GM23248 (cell line): ENCODE data around the gene ABHD4. TPM values are rescaled to one million over a fixed set of nuclear protein-coding genes. Genes with fewer than 3 reads are reported as not detected.

Experiments used
- DNase-seq: peaks from one replicate; pipeline ENCODE4 v3.0.0-alpha.2; 2015
- H2AFZ ChIP-seq: fragments of 200-600 bp; sonication (generic); 2 replicates; pipeline ENCODE4 v1.6.1; 2016; ENCODE audit warnings: antibody characterized with exemption
- H3F3A ChIP-seq: fragments of 200-600 bp; sonication (generic); 2 replicates; pipeline ENCODE4 v1.6.1; 2016; ENCODE audit warnings: mild to moderate bottlenecking, antibody characterized with exemption, mixed run types; ENCODE audit not compliant: insufficient read depth
- H3K27ac ChIP-seq: fragments of 200-600 bp; sonication (generic); 2 replicates; pipeline ENCODE4 v1.5.1; 2016; ENCODE audit warnings: mild to moderate bottlenecking
- H3K27me3 ChIP-seq: fragments of 200-600 bp; sonication (generic); replicated peaks from 2 replicates; pipeline ENCODE4 v1.6.1; 2016; ENCODE audit warnings: mild to moderate bottlenecking; ENCODE audit not compliant: insufficient read depth
- H3K36me3 ChIP-seq: fragments of 200-600 bp; sonication (generic); 2 replicates; pipeline ENCODE4 v1.6.1; 2016; ENCODE audit warnings: low read depth, mild to moderate bottlenecking
- H3K4me1 ChIP-seq: fragments of 200-600 bp; sonication (generic); 2 replicates; pipeline ENCODE4 v1.6.1; 2016; ENCODE audit warnings: mild to moderate bottlenecking; ENCODE audit not compliant: insufficient read depth
- H3K4me2 ChIP-seq: fragments of 200-600 bp; sonication (generic); one replicate; pipeline ENCODE4 v1.6.1; 2016; ENCODE audit warnings: mild to moderate bottlenecking; ENCODE audit not compliant: unreplicated experiment
- H3K4me3 ChIP-seq: fragments of 200-600 bp; sonication (generic); 2 replicates; pipeline ENCODE4 v1.5.1; 2016; ENCODE audit warnings: mild to moderate bottlenecking
- H3K79me2 ChIP-seq: fragments of 200-600 bp; sonication (generic); 2 replicates; pipeline ENCODE4 v1.6.1; 2016; ENCODE audit warnings: mild to moderate bottlenecking; ENCODE audit not compliant: insufficient read depth
- H3K9ac ChIP-seq: fragments of 200-600 bp; sonication (generic); 2 replicates; pipeline ENCODE4 v1.6.1; 2016; ENCODE audit warnings: mild to moderate bottlenecking
- H3K9me2 ChIP-seq: fragments of 200-600 bp; sonication (generic); 2 replicates; pipeline ENCODE4 v1.6.1; 2016; ENCODE audit warnings: mixed run types, mild to moderate bottlenecking, moderate library complexity; ENCODE audit not compliant: insufficient read depth
- H3K9me3 ChIP-seq: fragments of 200-600 bp; sonication (generic); one replicate; pipeline ENCODE4 v1.6.1; 2017; ENCODE audit warnings: low read depth
- H4K20me1 ChIP-seq: fragments of 200-600 bp; sonication (generic); 2 replicates; pipeline ENCODE4 v1.6.0; 2016; ENCODE audit not compliant: insufficient read depth
- EZH2 ChIP-seq: fragments of 200-600 bp; sonication (generic); IDR thresholded peaks from 2 replicates; pipeline ENCODE4 v1.6.1; 2018; ENCODE audit warnings: antibody characterized with exemption, mild to moderate bottlenecking; ENCODE audit not compliant: insufficient read depth, poor library complexity, severe bottlenecking
- EZH2phosphoT487 ChIP-seq: fragments of 200-600 bp; sonication (generic); IDR thresholded peaks from 2 replicates; pipeline ENCODE4 v1.6.1; 2018; ENCODE audit warnings: antibody characterized with exemption, moderate library complexity, mild to moderate bottlenecking, low read depth; ENCODE audit not compliant: insufficient read depth
- WGBS, 2 experiments: methylation state at CpG; one replicate each; pipeline ENCODE4 v1.1.6; 2015 to 2017; ENCODE audit warnings: low lambda C conversion rate in 2 of 2, low coverage in 1 of 2; ENCODE audit errors: missing lambda C conversion rate in 2 of 2; 5-methylcytosine and 5-hydroxymethylcytosine counted together
- in situ Hi-C: fragments of 300-500 bp; cut with MboI; formaldehyde crosslinking; loops from 2 replicates; pipeline ENCODE4 v1.15.0; 2020
- polyA plus RNA-seq: library from polyadenylated mRNA; unstranded; fragments of >200 nt; fragmentation: Nextera tagmentation; extraction: Ambion mirVana; gene quantifications from 2 replicates; pipeline ENCODE4 v1.2.1, GENCODE V29; 2016
- total RNA-seq: library from RNA; depleted of rRNA; stranded (reverse); fragments of >200 nt; shearing (Covaris generic); gene quantifications from 2 replicates; pipeline ENCODE4 v1.2.3, GENCODE V29; 2014

The ABHD4 gene
- total and polyA plus RNA-seq, 2 experiments from 2014 or later, result 16.8 to 26.5 TPM

GRCh38 chr14:22644305-22644635 is 46.2 kb downstream of the ABHD4 start, which contains the start of gene OR6J1:
TSS of gene OR6J1 (minus strand) at chr14:22644352. CDS start at chr14:22634811, 9,541 bp downstream.
- no peaks in the 10 kb centered on the region for H3K9me3 ChIP-seq
- 75 to 95% methylated on average over 1 of the region's 1 CpG for WGBS, 2 experiments

DNA sequence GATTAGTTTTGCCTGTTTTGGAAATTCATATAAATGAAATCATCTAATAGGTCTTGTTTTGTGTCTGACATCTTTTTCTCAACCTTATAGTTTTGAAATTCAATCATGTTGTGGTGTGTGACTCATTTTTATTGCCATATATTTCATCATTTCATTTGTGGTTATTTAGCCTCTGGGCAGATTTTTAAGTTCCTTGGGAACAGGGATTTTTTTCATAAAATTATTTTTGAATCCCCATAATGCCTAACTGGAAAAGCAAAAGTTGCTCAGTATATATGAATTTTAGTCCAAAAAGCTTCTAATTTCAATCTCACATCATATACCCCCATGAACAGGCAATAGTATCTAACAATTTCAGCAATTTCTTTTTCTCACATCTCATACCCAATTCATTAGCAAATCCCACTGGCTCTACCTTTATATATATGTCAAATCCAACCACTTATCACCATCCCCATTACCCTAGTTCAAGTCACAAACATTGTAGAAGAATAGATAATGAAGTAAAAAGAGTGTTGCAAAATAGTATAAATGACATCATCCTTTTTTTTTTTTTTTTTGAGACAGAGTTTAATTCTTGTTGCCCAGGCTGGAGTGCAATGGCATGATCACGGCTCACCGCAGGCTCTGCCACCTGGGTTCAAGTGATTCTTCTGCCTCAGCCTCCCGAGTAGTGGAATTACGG is 48.6 kb downstream of the ABHD4 start:
- no peaks in the 10 kb centered on the region for H3K27me3 ChIP-seq
- H3K9ac ChIP-seq, result peak overlapping the region; percentile 84
- peak overlapping the region; percentile 78 for H3K4me2 ChIP-seq
- no peaks in the 10 kb centered on the region for H4K20me1 ChIP-seq
- H3K4me1 ChIP-seq, result peaks cover 26% of the 10 kb centered on the region
- peak overlapping the region; percentile 38; the same call in 1 of the 2 replicates for H3K4me3 ChIP-seq
- no peaks in the 10 kb centered on the region for H3K79me2 ChIP-seq
- H3K9me3 ChIP-seq, result no peaks in the 10 kb centered on the region
- 75 to 79% methylated on average over 4 of the region's 4 CpGs for WGBS, 2 experiments
- TF ChIP-seq EZH2phosphoT487 (0 out of 2 replicates have a peak, but pooled peaks have one; percentile 63), EZH2 (no peak)
- H3K36me3 ChIP-seq, result no peaks in the 10 kb centered on the region
- peak; percentile 83 for DNase-seq
- peak overlapping the region; percentile 99 for H3K27ac ChIP-seq
- no peak overlapping the region for H2AFZ ChIP-seq
- in situ Hi-C loops, result no loop called here
- H3F3A ChIP-seq, result peaks cover 9% of the 10 kb centered on the region
- no peaks in the 10 kb centered on the region for H3K9me2 ChIP-seq

More at GRCh38 chr14:22644305-22644635, 46.2 kb downstream of the ABHD4 start, which contains the start of gene OR6J1:
- Histone ChIP-seq H3K36me3 (no peaks in the 10 kb centered on the region), H3K4me2 (no peak within 1 kb of the TSS), H2AFZ (no peak within 1 kb of the TSS), H3F3A (peaks cover 9% of the 10 kb centered on the region), H3K9me2 (no peaks in the 10 kb centered on the region), H3K4me1 (peaks cover 26% of the 10 kb centered on the region), H3K9ac (no peak within 1 kb of the TSS), H3K79me2 (no peaks in the 10 kb centered on the region), H3K4me3 (no peak within 1 kb of the TSS), H3K27ac (no peak within 1 kb of the TSS), H4K20me1 (no peaks in the 10 kb centered on the region), H3K27me3 (no peaks in the 10 kb centered on the region)
- no peak for TF ChIP-seq EZH2phosphoT487
- in situ Hi-C loops, result no loop called here
- DNase-seq, result no peak

DNA sequence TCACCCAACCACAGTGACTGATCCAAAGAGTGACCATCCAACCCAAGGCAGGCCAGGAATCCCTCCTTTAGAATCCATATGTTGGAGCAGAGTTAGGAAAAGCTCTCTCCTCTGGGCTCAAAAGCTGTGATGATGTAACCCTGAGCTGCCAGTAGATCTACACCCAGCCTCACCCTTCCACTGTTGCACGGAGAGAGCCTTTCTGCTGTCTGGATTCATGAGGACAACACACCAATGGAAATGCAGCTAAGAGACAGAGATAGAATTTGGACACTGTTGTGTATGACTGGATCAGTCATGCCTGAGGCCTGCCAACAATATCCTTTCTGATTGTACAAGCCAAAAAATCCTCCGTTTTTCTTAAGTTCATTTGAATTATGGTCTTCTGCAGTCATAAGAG is 50.4 kb downstream of the ABHD4 start:
- 9 to 15% methylated on average over 2 of the region's 2 CpGs for WGBS, 2 experiments
- H3K4me2 ChIP-seq, result no peak overlapping the region
- no peaks in the 10 kb centered on the region for H3K27me3 ChIP-seq
- H3F3A ChIP-seq, result peaks cover 9% of the 10 kb centered on the region
- no peaks in the 10 kb centered on the region for H3K36me3 ChIP-seq
- H3K9me2 ChIP-seq, result no peaks in the 10 kb centered on the region
- no peaks in the 10 kb centered on the region for H4K20me1 ChIP-seq
- no peaks in the 10 kb centered on the region for H3K79me2 ChIP-seq
- peaks cover 31% of the 10 kb centered on the region for H3K4me1 ChIP-seq
- in situ Hi-C loops, result no loop called here
- no peak for TF ChIP-seq EZH2
- TF ChIP-seq EZH2phosphoT487, result no peak
- H3K4me3 ChIP-seq, result no peak overlapping the region
- peak; percentile 72 for DNase-seq
- H3K9ac ChIP-seq, result no peak overlapping the region
- peak overlapping the region; percentile 43 for H3K27ac ChIP-seq
- H3K9me3 ChIP-seq, result no peaks in the 10 kb centered on the region
- H2AFZ ChIP-seq, result peak overlapping the region; percentile 37; the same call in 1 of the 2 replicates

DNA sequence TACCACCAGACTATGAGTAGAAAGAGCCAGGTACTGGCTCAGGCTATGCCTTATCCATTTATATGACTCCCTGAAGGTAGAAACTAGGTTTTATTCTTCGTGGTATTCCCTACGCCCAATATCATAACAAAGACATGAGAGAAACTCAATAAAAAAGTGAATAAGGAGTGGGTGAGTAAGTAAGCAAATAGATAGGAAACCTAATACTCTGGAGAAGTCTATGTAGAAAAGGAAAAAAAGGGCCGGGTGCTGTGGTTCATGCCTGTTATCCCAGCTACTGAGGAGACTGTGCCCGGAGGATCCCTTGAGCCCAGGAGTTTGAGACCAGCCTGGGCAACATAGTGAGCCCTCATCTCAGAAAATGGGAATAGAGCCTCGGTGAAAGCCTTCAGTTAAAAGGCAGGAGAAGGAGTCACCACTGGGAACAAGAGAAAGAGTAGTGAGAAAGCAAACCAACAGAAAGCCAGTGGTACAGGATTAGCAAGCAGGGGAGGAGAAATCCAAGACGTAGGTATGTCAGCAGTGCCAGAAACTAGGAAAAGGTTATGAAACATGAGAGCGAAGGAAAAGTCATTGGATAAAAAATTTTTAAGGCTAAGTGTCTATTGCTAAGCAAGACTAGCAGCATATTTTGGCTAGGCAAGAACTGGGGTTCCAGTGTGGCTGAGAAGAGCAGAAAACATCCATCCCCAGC is 52.1 kb downstream of the ABHD4 start:
- H3K9me3 ChIP-seq, result no peaks in the 10 kb centered on the region
- TF ChIP-seq EZH2phosphoT487 (no peak), EZH2 (no peak)
- no peaks in the 10 kb centered on the region for H3K9me2 ChIP-seq
- peaks cover 31% of the 10 kb centered on the region for H3K4me1 ChIP-seq
- in situ Hi-C loops, result loop anchor here (10.0 to 25.0 kb wide), 2 partner anchors 75 to 263 kb away; no protein-coding TSS in a partner anchor
- no peak overlapping the region for H2AFZ ChIP-seq
- no peaks in the 10 kb centered on the region for H3K79me2 ChIP-seq
- no peak overlapping the region for H3K9ac ChIP-seq
- 77 to 80% methylated on average over 7 of the region's 7 CpGs for WGBS, 2 experiments
- no peaks in the 10 kb centered on the region for H3K27me3 ChIP-seq
- H3K4me2 ChIP-seq, result no peak overlapping the region
- H4K20me1 ChIP-seq, result no peaks in the 10 kb centered on the region
- no peak overlapping the region for H3K27ac ChIP-seq
- no peak for DNase-seq
- H3K4me3 ChIP-seq, result no peak overlapping the region
- peaks cover 9% of the 10 kb centered on the region for H3F3A ChIP-seq
- no peaks in the 10 kb centered on the region for H3K36me3 ChIP-seq
